ENCODE data around the gene MBTPS1. TPM values are rescaled to one million over a fixed set of nuclear protein-coding genes. Genes with fewer than 3 reads are reported as not detected.
A peak's percentile ranks its signal among the peaks of the same experiment; 100 is the strongest.

Gene MBTPS1
- total and polyA plus RNA-seq, 9 of the 15 experiments (the other 6 are each of a cell fraction or from before 2014, with no cell fraction given) = 2.8 to 57.6 (median 43.8) TPM

DNA sequence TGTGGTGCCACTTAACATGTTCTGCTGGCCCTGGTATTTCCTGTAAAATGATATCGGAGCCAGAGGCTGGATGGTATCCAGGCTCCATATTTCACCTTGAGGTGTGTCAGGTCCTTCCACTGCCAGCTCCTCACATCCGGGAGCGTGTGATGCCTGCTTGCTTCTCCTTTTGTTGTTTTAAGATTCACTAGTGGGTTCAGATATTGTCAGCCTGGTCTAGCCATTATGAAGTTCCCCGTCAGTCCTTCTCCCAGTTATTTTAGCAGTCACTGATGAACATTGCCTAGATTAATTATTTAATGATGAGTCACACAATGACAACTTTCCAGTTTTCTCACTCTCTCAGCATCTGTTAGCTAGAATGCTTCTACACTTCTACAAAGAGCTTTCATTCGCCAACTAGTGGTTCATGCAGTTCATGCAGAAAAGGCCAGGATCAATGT lies 39.6 kb upstream of the MBTPS1 start:
- no peak for FAIRE-seq
- Histone ChIP-seq H3K27me3 (ENCODE audit: control insufficient read depth in 2 of 2, insufficient read depth in 2 of 2, low read length in 2 of 2) (peaks cover 28 to 56% of the 10 kb centered on the region in 2 experiments; a peak in 4 of 5 replicates), H3K9me3 (replicated peaks; ENCODE audit: control insufficient read depth, insufficient read depth, low read depth, low read length) (no peaks in the 10 kb centered on the region), H3K4me2 (ENCODE audit: insufficient read depth, low read length) (no peak overlapping the region), H3K4me3 (no peak overlapping the region), H4K20me1 (replicated peaks; ENCODE audit: control insufficient read depth, insufficient read depth, low read length) (no peaks in the 10 kb centered on the region), H3K79me2 (ENCODE audit: control insufficient read depth, insufficient read depth, low read length) (no peaks in the 10 kb centered on the region), H3K4me1 (replicated peaks in 1 of 2; ENCODE audit: control insufficient read depth in 2 of 2, insufficient read depth in 2 of 2, low read length in 2 of 2) (peaks cover 0 to 4% of the 10 kb centered on the region in 2 experiments; a peak in 1 of 5 replicates), H3K9me1 (ENCODE audit: control insufficient read depth, insufficient read depth, low read length) (no peaks in the 10 kb centered on the region), H2AFZ (ENCODE audit: low read depth, low read length) (no peak overlapping the region), H3K9ac (ENCODE audit: insufficient read depth in 1 of 2, low read depth in 2 of 2, low read length in 2 of 2) (no peak overlapping the region), H3K36me3 (ENCODE audit: control insufficient read depth, insufficient read depth, low read length) (no peaks in the 10 kb centered on the region), H3K27ac (ENCODE audit: extremely low read depth, low read depth, low read length) (no peak overlapping the region)
- intact Hi-C loops (cut with micrococcal nuclease) = no loop called here
- CTCF ChIA-PET (ENCODE audit: low intra/inter-chr PET ratio) = no interaction called here
- POLR2A ChIA-PET = interaction anchor here (1.2 kb wide), 2 partner anchors 11 to 14 kb away, joined by 3 to 4 read pairs; no protein-coding TSS in a partner anchor
- no TSS peak for BruUV-seq (replicated peaks)
- ATAC-seq = peak; percentile 39; the same call in 1 of the 3 replicates
- WGBS (ENCODE audit: insufficient coverage, low coverage, missing lambda C conversion rate) = 21% methylated on average over 5 of the region's 5 CpGs
- no peak for DNase-seq (ENCODE audit: extremely low read depth in 1 of 4, low spot score in 3 of 4)
- in situ Hi-C loops (cut with MboI) = no loop called here
- no peak for TF ChIP-seq HCFC1 (IDR thresholded peaks at IDR 0.05; ENCODE audit: low read depth, low read length)
- TF ChIP-seq MAFG (tag; conservative IDR thresholded peaks at IDR 0.05) = peak; percentile 52; the same call in 1 of the 2 replicates
- no peak for TF ChIP-seq HNRNPLL (IDR thresholded peaks at IDR 0.05; ENCODE audit: low read depth, low read length, poor library complexity, severe bottlenecking)
- TF ChIP-seq C11orf30 (IDR thresholded peaks at IDR 0.05; ENCODE audit: low read depth) = 0 out of 2 replicates have a peak, but pooled peaks have one; percentile 15
- peak; percentile 17 for TF ChIP-seq MEIS2 (IDR thresholded peaks at IDR 0.05; ENCODE audit: partially characterized antibody)
- TF ChIP-seq PHB (CRISPR knock-in tag; IDR thresholded peaks at IDR 0.05) = no peak
- no peak for TF ChIP-seq NCOA1 (IDR thresholded peaks at IDR 0.05; ENCODE audit: low read depth)
- TF ChIP-seq BRF1 (IDR thresholded peaks at IDR 0.05; ENCODE audit: borderline replicate concordance, extremely low read depth, insufficient read length) = no peak
- peak; percentile 26; the same call in 1 of the 2 replicates for TF ChIP-seq NFE2L1 (tag; IDR thresholded peaks at IDR 0.05; ENCODE audit: borderline replicate concordance, low read depth)
- TF ChIP-seq, protein P1, sequence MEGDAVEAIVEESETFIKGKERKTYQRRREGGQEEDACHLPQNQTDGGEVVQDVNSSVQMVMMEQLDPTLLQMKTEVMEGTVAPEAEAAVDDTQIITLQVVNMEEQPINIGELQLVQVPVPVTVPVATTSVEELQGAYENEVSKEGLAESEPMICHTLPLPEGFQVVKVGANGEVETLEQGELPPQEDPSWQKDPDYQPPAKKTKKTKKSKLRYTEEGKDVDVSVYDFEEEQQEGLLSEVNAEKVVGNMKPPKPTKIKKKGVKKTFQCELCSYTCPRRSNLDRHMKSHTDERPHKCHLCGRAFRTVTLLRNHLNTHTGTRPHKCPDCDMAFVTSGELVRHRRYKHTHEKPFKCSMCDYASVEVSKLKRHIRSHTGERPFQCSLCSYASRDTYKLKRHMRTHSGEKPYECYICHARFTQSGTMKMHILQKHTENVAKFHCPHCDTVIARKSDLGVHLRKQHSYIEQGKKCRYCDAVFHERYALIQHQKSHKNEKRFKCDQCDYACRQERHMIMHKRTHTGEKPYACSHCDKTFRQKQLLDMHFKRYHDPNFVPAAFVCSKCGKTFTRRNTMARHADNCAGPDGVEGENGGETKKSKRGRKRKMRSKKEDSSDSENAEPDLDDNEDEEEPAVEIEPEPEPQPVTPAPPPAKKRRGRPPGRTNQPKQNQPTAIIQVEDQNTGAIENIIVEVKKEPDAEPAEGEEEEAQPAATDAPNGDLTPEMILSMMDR (IDR thresholded peaks at IDR 0.05 in 2 of 3, conservative IDR thresholded peaks at IDR 0.05 in 1 of 3; ENCODE audit: insufficient read depth in 2 of 3, low read depth in 1 of 3, low read length in 3 of 3) = peak in 2 of 3 experiments; percentile 14 to 21; a peak in 1 of 6 replicates
- TF ChIP-seq TEAD1 (CRISPR knock-in tag; IDR thresholded peaks at IDR 0.05) = 0 out of 4 replicates have a peak, but pooled peaks of 1 of the 2 experiments have one; percentile 9
- no peak for TF ChIP-seq RUNX1 (IDR thresholded peaks at IDR 0.05; ENCODE audit: low read depth)
- TF ChIP-seq ZNF316 (IDR thresholded peaks at IDR 0.05) = peak; percentile 35; the same call in 1 of the 2 replicates
- TF ChIP-seq JUND (IDR thresholded peaks at IDR 0.05; ENCODE audit: borderline replicate concordance, low read depth, low read length) = no peak
- TF ChIP-seq JUND (tag; IDR thresholded peaks at IDR 0.05; ENCODE audit: borderline replicate concordance, low read depth, low read length) = 0 out of 3 replicates have a peak, but pooled peaks have one; percentile 8
- TF ChIP-seq, protein P2, sequence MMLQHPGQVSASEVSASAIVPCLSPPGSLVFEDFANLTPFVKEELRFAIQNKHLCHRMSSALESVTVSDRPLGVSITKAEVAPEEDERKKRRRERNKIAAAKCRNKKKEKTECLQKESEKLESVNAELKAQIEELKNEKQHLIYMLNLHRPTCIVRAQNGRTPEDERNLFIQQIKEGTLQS (IDR thresholded peaks at IDR 0.05) = 0 out of 2 replicates have a peak, but pooled peaks have one; percentile 31
- TF ChIP-seq, protein P2 (CRISPR knock-in tag; conservative IDR thresholded peaks at IDR 0.05) = no peak
- TF ChIP-seq, protein P3, sequence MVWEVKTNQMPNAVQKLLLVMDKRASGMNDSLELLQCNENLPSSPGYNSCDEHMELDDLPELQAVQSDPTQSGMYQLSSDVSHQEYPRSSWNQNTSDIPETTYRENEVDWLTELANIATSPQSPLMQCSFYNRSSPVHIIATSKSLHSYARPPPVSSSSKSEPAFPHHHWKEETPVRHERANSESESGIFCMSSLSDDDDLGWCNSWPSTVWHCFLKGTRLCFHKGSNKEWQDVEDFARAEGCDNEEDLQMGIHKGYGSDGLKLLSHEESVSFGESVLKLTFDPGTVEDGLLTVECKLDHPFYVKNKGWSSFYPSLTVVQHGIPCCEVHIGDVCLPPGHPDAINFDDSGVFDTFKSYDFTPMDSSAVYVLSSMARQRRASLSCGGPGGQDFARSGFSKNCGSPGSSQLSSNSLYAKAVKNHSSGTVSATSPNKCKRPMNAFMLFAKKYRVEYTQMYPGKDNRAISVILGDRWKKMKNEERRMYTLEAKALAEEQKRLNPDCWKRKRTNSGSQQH (CRISPR knock-in tag; IDR thresholded peaks at IDR 0.05) = no peak
